HG03095 (cell line): Measurements from ENCODE around the gene KLHL29.

Experiments
- ATAC-seq: cut with Tn5 transposase; IDR thresholded peaks from one replicate; pipeline ENCODE4 v1.9.1; 2021; ENCODE audit warnings: moderate library complexity; ENCODE audit not compliant: unreplicated experiment

Gene KLHL29

GRCh38 chr2:23420840-23421476, 36.0 kb downstream of the KLHL29 start:
- ATAC-seq, result no peak

GRCh38 chr2:23422089-23423061, 37.4 kb downstream of the KLHL29 start:
- no peak for ATAC-seq

GRCh38 chr2:23423062-23423872, 38.3 kb downstream of the KLHL29 start:
- no peak for ATAC-seq

GRCh38 chr2:23423873-23424680, 39.1 kb downstream of the KLHL29 start:
- no peak for ATAC-seq

GRCh38 chr2:23425338-23425871, 40.4 kb downstream of the KLHL29 start:
- ATAC-seq, result no peak

- no peak for ATAC-seq
Observed at GRCh38 chr2:23425885-23426262, 40.9 kb downstream of the KLHL29 start.

GRCh38 chr2:23426263-23426905, 41.4 kb downstream of the KLHL29 start:
- ATAC-seq, result no peak

- ATAC-seq, result no peak
Observed at GRCh38 chr2:23427350-23427749, 42.4 kb downstream of the KLHL29 start.

GRCh38 chr2:23427976-23428375, 43.0 kb downstream of the KLHL29 start:
- no peak for ATAC-seq

- no peak for ATAC-seq
Observed at GRCh38 chr2:23429036-23429435, 44.1 kb downstream of the KLHL29 start.

GRCh38 chr2:23430263-23430662, 45.3 kb downstream of the KLHL29 start:
- no peak for ATAC-seq

- ATAC-seq, result no peak
Observed at GRCh38 chr2:23432531-23432930, 47.6 kb downstream of the KLHL29 start.

- ATAC-seq, result no peak
Observed at GRCh38 chr2:23433282-23433681, 48.3 kb downstream of the KLHL29 start.

- ATAC-seq, result no peak
Observed at GRCh38 chr2:23434721-23435121, 49.7 kb downstream of the KLHL29 start.

GRCh38 chr2:23435250-23436035, 50.5 kb downstream of the KLHL29 start:
- ATAC-seq, result no peak

- ATAC-seq, result no peak
Observed at GRCh38 chr2:23436346-23437098, 51.5 kb downstream of the KLHL29 start.

GRCh38 chr2:23441414-23441813, 56.4 kb downstream of the KLHL29 start:
- ATAC-seq, result no peak

GRCh38 chr2:23445450-23445868, 60.5 kb downstream of the KLHL29 start:
- ATAC-seq, result peak; percentile 37
